Spleen (tissue), 11 donors: ENCODE results near the gene RANBP17. TPM values are rescaled to one million over a fixed set of nuclear protein-coding genes. Genes with fewer than 3 reads are reported as not detected.

Source experiments
- DNase-seq: peaks from one replicate; pipeline ENCODE4 v3.0.0-alpha.2; 2020
- H3K27ac ChIP-seq, 8 donors: fragments of 200-600 bp; sonication (generic) in 7 of 8; 1 replicate in 4 of 8; 2 replicates in 4 of 8; pipeline versions ENCODE4 v1.5.0 to v1.8.0; 2016 to 2021; ENCODE audit warnings: inconsistent platforms in 4 of 8, mild to moderate bottlenecking in 4 of 8, moderate library complexity in 1 of 8
- H3K27me3 ChIP-seq, 7 donors: fragments of 200-600 bp; sonication (generic) in 6 of 7; replicated peaks in 1 of 7; 1 replicate in 4 of 7; 2 replicates in 3 of 7; pipeline versions ENCODE4 v1.5.0 to v1.8.0; 2016 to 2021; ENCODE audit warnings: inconsistent platforms in 3 of 7, mild to moderate bottlenecking in 1 of 7
- H3K36me3 ChIP-seq, 6 donors: fragments of 200-600 bp; sonication (generic) in 5 of 6; 1 replicate in 4 of 6; 2 replicates in 2 of 6; pipeline versions ENCODE4 v1.5.0 to v1.8.0; 2016 to 2021; ENCODE audit warnings: inconsistent platforms in 2 of 6
- H3K4me1 ChIP-seq, 6 donors: fragments of 200-600 bp; sonication (generic) in 5 of 6; 1 replicate in 3 of 6; 2 replicates in 3 of 6; pipeline versions ENCODE4 v1.5.0 to v1.8.0; 2016 to 2021; ENCODE audit warnings: inconsistent platforms in 3 of 6
- H3K4me3 ChIP-seq, 8 donors: fragments of 200-600 bp; sonication (generic) in 7 of 8; 1 replicate in 4 of 8; 2 replicates in 4 of 8; pipeline versions ENCODE4 v1.5.0 to v1.8.0; 2016 to 2021; ENCODE audit warnings: inconsistent platforms in 4 of 8, mild to moderate bottlenecking in 4 of 8, moderate library complexity in 2 of 8
- H3K9me3 ChIP-seq, 8 donors: fragments of 200-600 bp; sonication (generic) in 7 of 8; 1 replicate in 4 of 8; 2 replicates in 4 of 8; pipeline versions ENCODE4 v1.5.0 to v1.8.0; 2016 to 2021; ENCODE audit warnings: inconsistent platforms in 4 of 8
- CTCF ChIP-seq, 11 experiments: fragments of 200-600 bp in 7 of 11; fragments of 450-650 bp in 4 of 11; sonication (generic) in 4 of 11; IDR thresholded peaks in 8 of 11; conservative IDR thresholded peaks in 3 of 11; 1 replicate in 7 of 11; 2 replicates in 4 of 11; pipeline versions ENCODE4 v1.4.0 to v1.8.0; 2016 to 2021; ENCODE audit warnings: antibody characterized with exemption in 11 of 11, inconsistent platforms in 4 of 11, mild to moderate bottlenecking in 1 of 11
- POLR2A ChIP-seq, 3 donors: fragments of 450-650 bp; IDR thresholded peaks; one replicate each; pipeline ENCODE4 v1.5.1; 2017; ENCODE audit warnings: antibody characterized with exemption in 3 of 3, mild to moderate bottlenecking in 1 of 3
- POLR2AphosphoS5 ChIP-seq, 3 donors: sonication (generic); formaldehyde crosslinking; IDR thresholded peaks; one replicate each; pipeline ENCODE4 v1.5.1; 2017; ENCODE audit warnings: antibody characterized with exemption in 3 of 3
- WGBS, 5 donors: extraction: QIAGEN DNeasy Blood & Tissue Kit in 3 of 5; methylation state at CpG; one replicate each; pipeline versions ENCODE4 v1.1.5 to v1.1.7; 2013 to 2018; 5-methylcytosine and 5-hydroxymethylcytosine counted together
- intact Hi-C: fragments of 100-400 bp; cut with DNase I; formaldehyde crosslinking; loops from one replicate; pipeline ENCODE4 v1.15.0; 2023; ENCODE audit warnings: low total_unique reads
- polyA plus RNA-seq, 3 donors: library from polyadenylated mRNA; stranded (reverse); fragments of 200-250 nt; gene quantifications; one replicate each; pipeline ENCODE4 v1.2.1, GENCODE V29; 2013
- total RNA-seq, 7 donors: library from RNA; depleted of rRNA in 3 of 7; stranded (reverse); fragments of >200 nt in 3 of 7; fragmentation: NEBNext Ultra II Directional in 4 of 7; extraction: Animal tissue kit (Norgen Biotek cat#: 25700) in 4 of 7; gene quantifications; one replicate each; pipeline versions ENCODE4 v1.1.0 to v1.2.1, GENCODE V29; 2016 to 2021
- donor health status: healthy with polysubstance abuse.
- donor health status: DM: no; HTN: no; CAD: no; lungs with moderate emphysema.
- donor health status: DM: no; HTN: no; CAD: no.
- donor health status: Bipolar disorder and iron deficiency.
- donor health status: healthy.
- donor health status: DM: no; HTN: no; CAD: no.
- donor health status: DM: yes; HTN: yes; CAD: no.

Gene RANBP17
- total and polyA plus RNA-seq, 10 donors = 0.56 to 6.6 (median 3.4) TPM

GRCh38 chr5:170885809-170886208 is 24.0 kb downstream of the RANBP17 start:
- no peak for TF ChIP-seq CTCF (IDR thresholded peaks at IDR 0.05 in 8 of 11, conservative IDR thresholded peaks at IDR 0.05 in 3 of 11)
- TF ChIP-seq POLR2A (IDR thresholded peaks at IDR 0.05) = no peak
- TF ChIP-seq POLR2AphosphoS5 (IDR thresholded peaks at IDR 0.05) = no peak
- no peaks in the 10 kb centered on the region for H3K27me3 ChIP-seq
- H3K9me3 ChIP-seq = no peaks in the 10 kb centered on the region
- DNase-seq = no peak
- intact Hi-C loops = no loop called here
- H3K27ac ChIP-seq = no peak overlapping the region
- H3K4me1 ChIP-seq = no peaks in the 10 kb centered on the region
- H3K4me3 ChIP-seq = no peak overlapping the region
- no peaks in the 10 kb centered on the region for H3K36me3 ChIP-seq
- WGBS, 5 donors = 87 to 91% (median 89%) methylated on average over 2 of the region's 2 CpGs

- no peaks in the 10 kb centered on the region for H3K4me1 ChIP-seq
- no peak overlapping the region for H3K4me3 ChIP-seq
- H3K27me3 ChIP-seq = no peaks in the 10 kb centered on the region
- 81 to 89% (median 86%) methylated on average over 3 of the region's 3 CpGs for WGBS, 5 donors
- no peaks in the 10 kb centered on the region for H3K36me3 ChIP-seq
- intact Hi-C loops = no loop called here
- no peaks in the 10 kb centered on the region for H3K9me3 ChIP-seq
- H3K27ac ChIP-seq = no peak overlapping the region
- TF ChIP-seq CTCF (IDR thresholded peaks at IDR 0.05 in 8 of 11, conservative IDR thresholded peaks at IDR 0.05 in 3 of 11) (no peak), POLR2A (IDR thresholded peaks at IDR 0.05) (no peak)
- DNase-seq = no peak
Measured at GRCh38 chr5:170886210-170886894, 24.5 kb downstream of the RANBP17 start.

DNA sequence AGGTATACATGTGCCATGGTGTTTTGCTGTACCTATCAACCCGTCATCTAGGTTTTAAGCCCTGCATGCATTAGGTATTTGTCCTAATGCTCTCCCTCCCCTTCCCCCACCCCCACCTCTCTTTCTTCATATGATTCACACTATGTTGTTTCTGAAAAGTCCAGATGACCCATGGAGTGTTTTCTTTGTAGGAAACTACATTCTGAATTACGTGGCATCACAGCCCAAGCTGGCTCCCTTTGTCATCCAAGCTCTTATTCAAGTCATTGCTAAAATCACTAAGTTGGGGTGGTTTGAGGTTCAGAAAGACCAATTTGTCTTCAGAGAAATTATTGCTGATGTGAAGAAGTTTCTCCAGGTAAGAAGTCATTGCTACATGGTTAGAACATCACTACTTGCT is 30.4 kb downstream of the RANBP17 start:
- no peaks in the 10 kb centered on the region for H3K9me3 ChIP-seq
- H3K36me3 ChIP-seq = no peaks in the 10 kb centered on the region
- intact Hi-C loops = no loop called here
- WGBS, 5 donors = 86 to 93% (median 88%) methylated on average over 2 of the region's 2 CpGs
- no peak overlapping the region for H3K27ac ChIP-seq
- DNase-seq = no peak
- H3K4me1 ChIP-seq = no peaks in the 10 kb centered on the region
- H3K27me3 ChIP-seq = no peaks in the 10 kb centered on the region
- no peak for TF ChIP-seq POLR2AphosphoS5 (IDR thresholded peaks at IDR 0.05)
- no peak for TF ChIP-seq CTCF (IDR thresholded peaks at IDR 0.05 in 8 of 11, conservative IDR thresholded peaks at IDR 0.05 in 3 of 11)
- TF ChIP-seq POLR2A (IDR thresholded peaks at IDR 0.05) = no peak
- no peak overlapping the region for H3K4me3 ChIP-seq

- no peak overlapping the region for H3K27ac ChIP-seq
- WGBS, 5 donors = 44 to 74% (median 71%) methylated on average over 2 of the region's 2 CpGs
- intact Hi-C loops = no loop called here
Measured at GRCh38 chr5:170894665-170895064, 32.8 kb downstream of the RANBP17 start.

More at GRCh38 chr5:170894665-170895064, 32.8 kb downstream of the RANBP17 start:
- DNase-seq = no peak
- Histone ChIP-seq H3K36me3 (no peaks in the 10 kb centered on the region), H3K4me3 (no peak overlapping the region), H3K4me1 (no peaks in the 10 kb centered on the region), H3K27me3 (no peaks in the 10 kb centered on the region), H3K9me3 (peaks cover 0 to 15% (median 0%) of the 10 kb centered on the region in 8 donors)
- TF ChIP-seq CTCF (IDR thresholded peaks at IDR 0.05 in 8 of 11, conservative IDR thresholded peaks at IDR 0.05 in 3 of 11) (no peak), POLR2A (IDR thresholded peaks at IDR 0.05) (no peak), POLR2AphosphoS5 (IDR thresholded peaks at IDR 0.05) (no peak)
